Body of pancreas (tissue), 4 donors: ENCODE data around the gene TMEM164. TPM values are rescaled to one million over a fixed set of nuclear protein-coding genes. Genes with fewer than 3 reads are reported as not detected.

ENCODE experiments used
- ATAC-seq: fragments of 150-250 bp; one replicate; pipeline ENCODE4 v1.9.1; 2016
- DNase-seq, 4 donors: peaks; one replicate each; pipeline ENCODE4 v3.0.0-alpha.2; 2019
- H3K27ac ChIP-seq, 4 donors: fragments of 200-600 bp; sonication (generic); 1 replicate in 3 of 4; 2 replicates in 1 of 4; pipeline versions ENCODE4 v1.5.1 to v1.6.1; 2016 to 2019; ENCODE audit warnings: mild to moderate bottlenecking in 1 of 4, mixed read lengths in 1 of 4, moderate library complexity in 1 of 4
- H3K27me3 ChIP-seq, 2 donors: fragments of 200-600 bp; sonication (generic); one replicate each; pipeline ENCODE4 v1.6.0; 2016; ENCODE audit warnings: mild to moderate bottlenecking in 1 of 2
- H3K36me3 ChIP-seq, 2 donors: fragments of 200-600 bp; sonication (generic); replicated peaks in 1 of 2; 2 replicates each; pipeline ENCODE4 v1.5.1; 2016; ENCODE audit warnings: low read depth in 2 of 2; ENCODE audit not compliant: insufficient read depth in 1 of 2
- H3K4me1 ChIP-seq: fragments of 200-600 bp; sonication (generic); one replicate; pipeline ENCODE4 v1.6.0; 2016
- H3K4me3 ChIP-seq, 2 donors: fragments of 200-600 bp; sonication (generic); 1 replicate in 1 of 2; 2 replicates in 1 of 2; pipeline ENCODE4 v1.5.1; 2016 to 2019
- H3K9me3 ChIP-seq, 3 donors: fragments of 200-600 bp; sonication (generic); 1 replicate in 2 of 3; 2 replicates in 1 of 3; pipeline ENCODE4 v1.5.1; 2016
- POLR2A ChIP-seq, 3 donors: fragments of 450-650 bp; IDR thresholded peaks; one replicate each; pipeline ENCODE4 v1.6.1; 2016; ENCODE audit warnings: antibody characterized with exemption in 3 of 3, mild to moderate bottlenecking in 2 of 3
- WGBS, 2 donors: methylation state at CpG; one replicate each; pipeline ENCODE4 v1.1.5; 2017; 5-methylcytosine and 5-hydroxymethylcytosine counted together
- intact Hi-C: fragments of 100-400 bp; cut with DNase I; formaldehyde crosslinking; loops from one replicate; pipeline ENCODE4 v1.15.1; 2023
- total RNA-seq, 2 donors: library from RNA; depleted of rRNA; stranded (reverse); fragments of >200 nt; gene quantifications; one replicate each; pipeline ENCODE4 v1.1.0, GENCODE V29; 2016
- TF ChIP-seq, protein P1 (sequence below), 7 experiments: fragments of 450-650 bp in 4 of 7; fragments of 200-600 bp in 3 of 7; sonication (generic) in 3 of 7; IDR thresholded peaks; one replicate each; pipeline ENCODE4 v1.5.1; 2016 to 2019; ENCODE audit warnings: antibody characterized with exemption in 7 of 7

TMEM164 gene
- 100 to 1,000 TPM in 1 of 2 donors, 10 to 100 TPM in 1; 16.1 to 334 TPM for total RNA-seq

- Histone ChIP-seq H3K36me3 (no peaks in the 10 kb centered on the region), H3K9me3 (no peaks in the 10 kb centered on the region), H3K27me3 (no peaks in the 10 kb centered on the region), H3K4me1 (peaks cover 50% of the 10 kb centered on the region), H3K4me3 (peak within 1 kb of the TSS; percentile 36 to 37), H3K27ac (peak within 1 kb of the TSS; percentile 84 to 93 (median 90))
- ATAC-seq (peak; percentile 86), DNase-seq (peak; percentile 76 to 82 (median 79))
- intact Hi-C loops: no loop called here
- 0 to 1% methylated on average over 22 to 46 of the region's 83 CpGs for WGBS, 2 donors
- TF ChIP-seq, protein P1, sequence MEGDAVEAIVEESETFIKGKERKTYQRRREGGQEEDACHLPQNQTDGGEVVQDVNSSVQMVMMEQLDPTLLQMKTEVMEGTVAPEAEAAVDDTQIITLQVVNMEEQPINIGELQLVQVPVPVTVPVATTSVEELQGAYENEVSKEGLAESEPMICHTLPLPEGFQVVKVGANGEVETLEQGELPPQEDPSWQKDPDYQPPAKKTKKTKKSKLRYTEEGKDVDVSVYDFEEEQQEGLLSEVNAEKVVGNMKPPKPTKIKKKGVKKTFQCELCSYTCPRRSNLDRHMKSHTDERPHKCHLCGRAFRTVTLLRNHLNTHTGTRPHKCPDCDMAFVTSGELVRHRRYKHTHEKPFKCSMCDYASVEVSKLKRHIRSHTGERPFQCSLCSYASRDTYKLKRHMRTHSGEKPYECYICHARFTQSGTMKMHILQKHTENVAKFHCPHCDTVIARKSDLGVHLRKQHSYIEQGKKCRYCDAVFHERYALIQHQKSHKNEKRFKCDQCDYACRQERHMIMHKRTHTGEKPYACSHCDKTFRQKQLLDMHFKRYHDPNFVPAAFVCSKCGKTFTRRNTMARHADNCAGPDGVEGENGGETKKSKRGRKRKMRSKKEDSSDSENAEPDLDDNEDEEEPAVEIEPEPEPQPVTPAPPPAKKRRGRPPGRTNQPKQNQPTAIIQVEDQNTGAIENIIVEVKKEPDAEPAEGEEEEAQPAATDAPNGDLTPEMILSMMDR (IDR thresholded peaks at IDR 0.05): peak in 3 of 7 experiments; percentile 38 to 46 (median 39)
- TF ChIP-seq POLR2A (IDR thresholded peaks at IDR 0.05): peak; percentile 12 to 60 (median 55)
Measured at GRCh38 chrX:110002300-110003166, at the start of gene TMEM164. TMEM164 (plus strand) TSS chrX:110003114; CDS start chrX:110003775, 661 bp downstream.

DNA sequence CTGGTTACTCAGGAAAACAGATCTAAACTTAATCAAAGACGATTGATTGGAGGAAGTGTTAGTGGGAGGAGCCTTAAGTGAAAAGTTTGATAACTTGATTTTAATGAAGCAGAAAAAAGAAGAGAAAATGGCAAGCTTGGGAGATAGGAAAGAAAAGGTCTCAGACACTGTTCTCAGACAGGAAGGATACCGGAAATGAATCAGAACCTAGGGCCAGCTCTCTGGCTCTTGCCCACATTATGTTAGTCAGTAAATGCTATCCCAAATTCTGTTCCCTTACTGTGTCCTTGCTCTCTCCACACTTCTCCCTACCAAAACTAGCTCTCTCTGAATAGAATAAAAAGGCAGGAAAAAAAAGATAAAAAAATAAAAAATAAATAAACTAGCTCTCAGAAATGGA is 48.6 kb upstream of the TMEM164 start:
- DNase-seq (no peak), ATAC-seq (no peak)
- no peak for TF ChIP-seq POLR2A (IDR thresholded peaks at IDR 0.05)
- TF ChIP-seq, protein P1 (IDR thresholded peaks at IDR 0.05): no peak
- H3K36me3 ChIP-seq: no peaks in the 10 kb centered on the region
- no peak overlapping the region for H3K4me3 ChIP-seq
- 54 to 68% methylated on average over 2 of the region's 2 CpGs for WGBS, 2 donors
- intact Hi-C loops: no loop called here
- H3K9me3 ChIP-seq: no peaks in the 10 kb centered on the region
- no peaks in the 10 kb centered on the region for H3K4me1 ChIP-seq
- no peak overlapping the region for H3K27ac ChIP-seq
- no peaks in the 10 kb centered on the region for H3K27me3 ChIP-seq

GRCh38 chrX:109954955-109955354 is 48.0 kb upstream of the TMEM164 start:
- no peak for TF ChIP-seq POLR2A (IDR thresholded peaks at IDR 0.05)
- TF ChIP-seq, protein P1 (IDR thresholded peaks at IDR 0.05): no peak
- no peak overlapping the region for H3K27ac ChIP-seq
- H3K36me3 ChIP-seq: no peaks in the 10 kb centered on the region
- no peaks in the 10 kb centered on the region for H3K4me1 ChIP-seq
- no peak for ATAC-seq
- WGBS, 2 donors: 27 to 40% methylated on average over 1 of the region's 1 CpG
- intact Hi-C loops: no loop called here
- H3K9me3 ChIP-seq: no peaks in the 10 kb centered on the region
- H3K4me3 ChIP-seq: no peak overlapping the region
- DNase-seq: no peak
- H3K27me3 ChIP-seq: no peaks in the 10 kb centered on the region

GRCh38 chrX:109958266-109958665 is 44.6 kb upstream of the TMEM164 start:
- Histone ChIP-seq H3K9me3 (no peaks in the 10 kb centered on the region), H3K27me3 (no peaks in the 10 kb centered on the region), H3K36me3 (no peaks in the 10 kb centered on the region), H3K4me3 (no peak overlapping the region), H3K4me1 (no peaks in the 10 kb centered on the region), H3K27ac (no peak overlapping the region)
- intact Hi-C loops: no loop called here
- ATAC-seq (no peak), DNase-seq (no peak)
- no peak for TF ChIP-seq POLR2A (IDR thresholded peaks at IDR 0.05)
- TF ChIP-seq, protein P1 (IDR thresholded peaks at IDR 0.05): no peak
